PFSK-1 (cell line): Measurements from ENCODE around the gene PPARGC1A.

Source experiments
- FOXP2 ChIP-seq: optimal IDR thresholded peaks from 2 replicates; pipeline ENCODE3; 2011; ENCODE audit warnings: borderline replicate concordance, control low read depth, inconsistent platforms; ENCODE audit not compliant: insufficient read depth; ENCODE audit errors: extremely low read length, extremely low read depth
- POLR2AphosphoS5 ChIP-seq: IDR thresholded peaks from 2 replicates; pipeline ENCODE4 v1.6.1; 2012; ENCODE audit warnings: low read depth, mild to moderate bottlenecking, control low read depth, low read length, moderate library complexity
- REST ChIP-seq, 2 experiments: IDR thresholded peaks; 2 replicates each; pipeline versions ENCODE4 v1.6.1 to v1.8.0; 2011 to 2012; ENCODE audit warnings: low read depth in 2 of 2, low read length in 2 of 2, control low read depth in 1 of 2, inconsistent platforms in 1 of 2, mild to moderate bottlenecking in 1 of 2, moderate library complexity in 1 of 2; ENCODE audit not compliant: insufficient read depth in 1 of 2
- SIN3A ChIP-seq: IDR thresholded peaks from 2 replicates; pipeline ENCODE4 v1.6.1; 2012; ENCODE audit warnings: mild to moderate bottlenecking, low read length, moderate library complexity, borderline replicate concordance; ENCODE audit not compliant: insufficient read depth
- TAF1 ChIP-seq: IDR thresholded peaks from 2 replicates; pipeline ENCODE4 v1.6.1; 2012; ENCODE audit warnings: low read length, control low read depth, borderline replicate concordance; ENCODE audit not compliant: insufficient read depth

The PPARGC1A gene

GRCh38 chr4:23759066-23759465 lies 130.8 kb downstream of the PPARGC1A start:
- TF ChIP-seq FOXP2 (no peak), POLR2AphosphoS5 (no peak), SIN3A (no peak), TAF1 (no peak), REST (IDR thresholded peaks at IDR 0.05; ENCODE audit: insufficient read depth in 1 of 2, low read depth in 2 of 2, low read length in 2 of 2) (no peak)

- TF ChIP-seq SIN3A (no peak), FOXP2 (no peak), POLR2AphosphoS5 (no peak), REST (IDR thresholded peaks at IDR 0.05; ENCODE audit: insufficient read depth in 1 of 2, low read depth in 2 of 2, low read length in 2 of 2) (no peak), TAF1 (no peak)
Measured at GRCh38 chr4:23754688-23755087, 135.2 kb downstream of the PPARGC1A start.

- TF ChIP-seq SIN3A: no peak
- TF ChIP-seq POLR2AphosphoS5: no peak
- no peak for TF ChIP-seq TAF1
- TF ChIP-seq FOXP2: no peak
- no peak for TF ChIP-seq REST (IDR thresholded peaks at IDR 0.05; ENCODE audit: insufficient read depth in 1 of 2, low read depth in 2 of 2, low read length in 2 of 2)
Measured at GRCh38 chr4:23750125-23750524, 139.7 kb downstream of the PPARGC1A start.

- TF ChIP-seq POLR2AphosphoS5 (no peak), TAF1 (no peak), REST (IDR thresholded peaks at IDR 0.05; ENCODE audit: insufficient read depth in 1 of 2, low read depth in 2 of 2, low read length in 2 of 2) (no peak), SIN3A (no peak), FOXP2 (no peak)
Measured at GRCh38 chr4:23747281-23747735, 142.5 kb downstream of the PPARGC1A start.

- TF ChIP-seq SIN3A: no peak
- no peak for TF ChIP-seq FOXP2
- TF ChIP-seq TAF1: no peak
- no peak for TF ChIP-seq REST (IDR thresholded peaks at IDR 0.05; ENCODE audit: insufficient read depth in 1 of 2, low read depth in 2 of 2, low read length in 2 of 2)
- TF ChIP-seq POLR2AphosphoS5: no peak
Measured at GRCh38 chr4:23746672-23747071, 143.2 kb downstream of the PPARGC1A start.
